ENCODE measurements around the gene ADAM12. TPM values are rescaled to one million over a fixed set of nuclear protein-coding genes. Genes with fewer than 3 reads are reported as not detected.

ADAM12 gene
- polyA plus RNA-seq, 1 donor from 2014 or later = 0.09 TPM

DNA sequence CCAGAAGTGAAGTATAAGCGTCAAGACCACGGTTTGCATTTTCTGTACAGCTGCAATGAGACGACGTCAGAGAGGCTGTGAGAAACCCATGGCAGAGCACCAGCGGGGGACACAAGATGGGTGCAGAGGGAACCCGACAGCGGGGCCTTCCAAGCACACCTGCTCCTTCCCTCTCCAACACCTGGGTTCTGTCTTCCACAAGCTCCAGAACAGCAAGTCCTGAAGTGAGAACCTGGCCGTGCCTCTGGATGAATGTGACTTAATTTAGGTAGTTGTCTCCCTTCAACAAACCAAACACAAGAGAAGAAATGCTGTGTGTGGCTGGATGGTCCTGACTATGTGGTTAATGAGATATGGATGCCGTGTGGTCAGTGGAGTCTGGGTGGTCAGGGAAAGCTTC lies 76.1 kb downstream of the ADAM12 start:
- no peaks in the 10 kb centered on the region for H3K9me2 ChIP-seq (ENCODE audit: insufficient read depth, low read length)
- no peaks in the 10 kb centered on the region for H3F3A ChIP-seq (ENCODE audit: insufficient read depth, low read length, poor library complexity, severe bottlenecking)
- H3K4me3 ChIP-seq (ENCODE audit: low read length) = no peak overlapping the region
- H2AFZ ChIP-seq (ENCODE audit: low read depth, low read length) = no peak overlapping the region
- H3K27ac ChIP-seq (ENCODE audit: low read length) = no peak overlapping the region
- H4K20me1 ChIP-seq (ENCODE audit: insufficient read depth) = no peaks in the 10 kb centered on the region
- no peaks in the 10 kb centered on the region for H3K79me2 ChIP-seq (replicated peaks; ENCODE audit: insufficient read depth, low read length)
- H3K27me3 ChIP-seq (ENCODE audit: insufficient read depth, low read depth, low read length) = no peaks in the 10 kb centered on the region
- H3K9ac ChIP-seq (ENCODE audit: low read length) = no peak overlapping the region
- H3K4me2 ChIP-seq (ENCODE audit: low read length) = no peak overlapping the region
- no peaks in the 10 kb centered on the region for H3K9me3 ChIP-seq (ENCODE audit: low read length)
- TF ChIP-seq TAF1 (IDR thresholded peaks at IDR 0.05; ENCODE audit: low read depth) (no peak), SMC3 (conservative IDR thresholded peaks at IDR 0.05; ENCODE audit: poor library complexity) (no peak), CTCF (IDR thresholded peaks at IDR 0.05; ENCODE audit: poor library complexity, severe bottlenecking) (no peak), POLR2AphosphoS5 (IDR thresholded peaks at IDR 0.05) (no peak), EP300 (conservative IDR thresholded peaks at IDR 0.05; ENCODE audit: poor library complexity, severe bottlenecking) (no peak), RAD21 (conservative IDR thresholded peaks at IDR 0.05) (no peak), EZH2 (IDR thresholded peaks at IDR 0.05; ENCODE audit: borderline replicate concordance, insufficient read depth, low read length, poor library complexity, severe bottlenecking) (no peak), MXI1 (conservative IDR thresholded peaks at IDR 0.05; ENCODE audit: poor library complexity, severe bottlenecking) (no peak)
- TF ChIP-seq, protein P1, sequence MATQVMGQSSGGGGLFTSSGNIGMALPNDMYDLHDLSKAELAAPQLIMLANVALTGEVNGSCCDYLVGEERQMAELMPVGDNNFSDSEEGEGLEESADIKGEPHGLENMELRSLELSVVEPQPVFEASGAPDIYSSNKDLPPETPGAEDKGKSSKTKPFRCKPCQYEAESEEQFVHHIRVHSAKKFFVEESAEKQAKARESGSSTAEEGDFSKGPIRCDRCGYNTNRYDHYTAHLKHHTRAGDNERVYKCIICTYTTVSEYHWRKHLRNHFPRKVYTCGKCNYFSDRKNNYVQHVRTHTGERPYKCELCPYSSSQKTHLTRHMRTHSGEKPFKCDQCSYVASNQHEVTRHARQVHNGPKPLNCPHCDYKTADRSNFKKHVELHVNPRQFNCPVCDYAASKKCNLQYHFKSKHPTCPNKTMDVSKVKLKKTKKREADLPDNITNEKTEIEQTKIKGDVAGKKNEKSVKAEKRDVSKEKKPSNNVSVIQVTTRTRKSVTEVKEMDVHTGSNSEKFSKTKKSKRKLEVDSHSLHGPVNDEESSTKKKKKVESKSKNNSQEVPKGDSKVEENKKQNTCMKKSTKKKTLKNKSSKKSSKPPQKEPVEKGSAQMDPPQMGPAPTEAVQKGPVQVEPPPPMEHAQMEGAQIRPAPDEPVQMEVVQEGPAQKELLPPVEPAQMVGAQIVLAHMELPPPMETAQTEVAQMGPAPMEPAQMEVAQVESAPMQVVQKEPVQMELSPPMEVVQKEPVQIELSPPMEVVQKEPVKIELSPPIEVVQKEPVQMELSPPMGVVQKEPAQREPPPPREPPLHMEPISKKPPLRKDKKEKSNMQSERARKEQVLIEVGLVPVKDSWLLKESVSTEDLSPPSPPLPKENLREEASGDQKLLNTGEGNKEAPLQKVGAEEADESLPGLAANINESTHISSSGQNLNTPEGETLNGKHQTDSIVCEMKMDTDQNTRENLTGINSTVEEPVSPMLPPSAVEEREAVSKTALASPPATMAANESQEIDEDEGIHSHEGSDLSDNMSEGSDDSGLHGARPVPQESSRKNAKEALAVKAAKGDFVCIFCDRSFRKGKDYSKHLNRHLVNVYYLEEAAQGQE (IDR thresholded peaks at IDR 0.05; ENCODE audit: borderline replicate concordance) = no peak
- H3K36me3 ChIP-seq (ENCODE audit: insufficient read depth, low read length) = no peaks in the 10 kb centered on the region

DNA sequence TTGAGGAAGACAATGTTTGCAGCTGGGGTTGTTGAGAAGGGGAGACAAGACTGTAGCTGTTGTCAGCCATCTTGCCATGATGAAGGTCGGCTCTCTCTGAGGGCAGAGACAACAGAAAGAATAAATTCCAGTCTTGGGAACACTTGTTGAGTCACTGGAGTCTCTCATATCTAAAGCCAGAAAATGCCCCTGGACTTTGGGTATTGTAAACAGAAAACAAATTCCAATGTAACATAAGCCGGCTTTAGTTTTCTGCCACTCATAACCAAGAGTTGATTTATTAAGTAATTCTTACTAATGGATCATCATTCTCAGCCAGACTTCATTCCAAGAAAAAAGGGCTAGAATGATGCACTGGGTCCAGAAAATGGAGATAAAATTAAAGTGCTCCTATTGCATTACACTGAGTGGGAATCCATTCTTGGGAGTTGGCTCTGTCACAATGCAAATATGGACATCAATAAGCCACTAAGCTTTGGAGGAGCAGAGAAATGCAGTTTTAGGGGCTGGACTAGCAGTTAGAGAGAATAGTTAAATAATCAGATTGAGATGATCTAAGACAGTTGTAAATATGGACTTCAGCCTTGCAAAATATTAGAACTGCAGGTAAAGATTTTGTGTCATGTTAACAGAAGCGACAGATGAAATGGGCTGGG lies 78.9 kb downstream of the ADAM12 start:
- Histone ChIP-seq H3K9me2 (ENCODE audit: insufficient read depth, low read length) (no peaks in the 10 kb centered on the region), H3K27me3 (ENCODE audit: insufficient read depth, low read depth, low read length) (no peaks in the 10 kb centered on the region), H3K27ac (ENCODE audit: low read length) (no peak overlapping the region), H3K9ac (ENCODE audit: low read length) (no peak overlapping the region), H2AFZ (ENCODE audit: low read depth, low read length) (no peak overlapping the region), H3F3A (ENCODE audit: insufficient read depth, low read length, poor library complexity, severe bottlenecking) (no peaks in the 10 kb centered on the region), H4K20me1 (ENCODE audit: insufficient read depth) (no peaks in the 10 kb centered on the region), H3K36me3 (ENCODE audit: insufficient read depth, low read length) (no peaks in the 10 kb centered on the region), H3K4me2 (ENCODE audit: low read length) (no peak overlapping the region), H3K4me3 (ENCODE audit: low read length) (no peak overlapping the region), H3K9me3 (ENCODE audit: low read length) (no peaks in the 10 kb centered on the region), H3K79me2 (replicated peaks; ENCODE audit: insufficient read depth, low read length) (no peaks in the 10 kb centered on the region)
- TF ChIP-seq CTCF (IDR thresholded peaks at IDR 0.05; ENCODE audit: poor library complexity, severe bottlenecking) = no peak
- no peak for TF ChIP-seq MXI1 (conservative IDR thresholded peaks at IDR 0.05; ENCODE audit: poor library complexity, severe bottlenecking)
- TF ChIP-seq POLR2AphosphoS5 (IDR thresholded peaks at IDR 0.05) = no peak
- no peak for TF ChIP-seq TAF1 (IDR thresholded peaks at IDR 0.05; ENCODE audit: low read depth)
- no peak for TF ChIP-seq RAD21 (conservative IDR thresholded peaks at IDR 0.05)
- TF ChIP-seq, protein P1 (IDR thresholded peaks at IDR 0.05; ENCODE audit: borderline replicate concordance) = no peak
- TF ChIP-seq SMC3 (conservative IDR thresholded peaks at IDR 0.05; ENCODE audit: poor library complexity) = no peak
- no peak for TF ChIP-seq EP300 (conservative IDR thresholded peaks at IDR 0.05; ENCODE audit: poor library complexity, severe bottlenecking)
- no peak for TF ChIP-seq EZH2 (IDR thresholded peaks at IDR 0.05; ENCODE audit: borderline replicate concordance, insufficient read depth, low read length, poor library complexity, severe bottlenecking)
